Lower leg skin (tissue), 4 donors: ENCODE data around the gene PRR33. TPM values are rescaled to one million over a fixed set of nuclear protein-coding genes. Genes with fewer than 3 reads are reported as not detected.

Experiments
- DNase-seq, 2 donors: peaks; one replicate each; pipeline ENCODE4 v3.0.0-alpha.2; 2019; ENCODE audit warnings: low spot score in 2 of 2
- H3K4me3 ChIP-seq: fragments of 200-600 bp; sonication (generic); 2 replicates; pipeline ENCODE4 v1.5.1; 2017; ENCODE audit warnings: mild to moderate bottlenecking, low read depth; ENCODE audit not compliant: poor library complexity, severe bottlenecking
- CTCF ChIP-seq, 3 donors: fragments of 450-650 bp; IDR thresholded peaks; one replicate each; pipeline ENCODE4 v1.5.1; 2016; ENCODE audit warnings: antibody characterized with exemption in 3 of 3, mild to moderate bottlenecking in 3 of 3, moderate library complexity in 2 of 3
- POLR2A ChIP-seq, 2 donors: fragments of 450-650 bp; IDR thresholded peaks; one replicate each; pipeline ENCODE4 v1.6.1; 2016 to 2017; ENCODE audit warnings: antibody characterized with exemption in 2 of 2, mild to moderate bottlenecking in 1 of 2, moderate library complexity in 1 of 2
- WGBS, 2 donors: methylation state at CpG; one replicate each; pipeline ENCODE4 v1.1.5; 2018; 5-methylcytosine and 5-hydroxymethylcytosine counted together
- intact Hi-C: fragments of 100-400 bp; cut with DNase I; formaldehyde crosslinking; loops from one replicate; pipeline ENCODE4 v1.15.0; 2023; ENCODE audit warnings: low total_unique reads
- total RNA-seq, 4 donors: library from RNA; depleted of rRNA; stranded (reverse); fragments of >200 nt; gene quantifications; one replicate each; pipeline ENCODE4 v1.1.0, GENCODE V29; 2016

PRR33 gene
- total RNA-seq, 4 donors from 2014 or later: not detected

- DNase-seq: no peak
- TF ChIP-seq POLR2A (IDR thresholded peaks at IDR 0.05) (no peak), CTCF (IDR thresholded peaks at IDR 0.05) (no peak)
- 73 to 88% methylated on average over 12 of the region's 12 CpGs for WGBS, 2 donors
- intact Hi-C loops: no loop called here
- H3K4me3 ChIP-seq: no peak overlapping the region
Observed at GRCh38 chr11:1896923-1897322, 5.2 kb upstream of the PRR33 start.

GRCh38 chr11:1896468-1896867 lies 4.8 kb upstream of the PRR33 start:
- intact Hi-C loops: no loop called here
- TF ChIP-seq CTCF (IDR thresholded peaks at IDR 0.05): no peak
- no peak for TF ChIP-seq POLR2A (IDR thresholded peaks at IDR 0.05)
- H3K4me3 ChIP-seq: no peak overlapping the region
- DNase-seq: no peak
- WGBS, 2 donors: 84 to 85% methylated on average over 10 of the region's 10 CpGs

GRCh38 chr11:1894759-1895158 lies 3.1 kb upstream of the PRR33 start:
- TF ChIP-seq POLR2A (IDR thresholded peaks at IDR 0.05) (no peak), CTCF (IDR thresholded peaks at IDR 0.05) (no peak)
- H3K4me3 ChIP-seq: no peak overlapping the region
- DNase-seq: no peak
- intact Hi-C loops: loop anchor here (1.0 kb wide), 1 partner anchor 45 kb away; no protein-coding TSS in a partner anchor
- 94 to 95% methylated on average over 11 of the region's 11 CpGs for WGBS, 2 donors

GRCh38 chr11:1893581-1894359 lies 2.1 kb upstream of the PRR33 start:
- H3K4me3 ChIP-seq: no peak overlapping the region
- WGBS, 2 donors: 86 to 92% methylated on average over 4 to 5 of the region's 5 CpGs
- no peak for TF ChIP-seq CTCF (IDR thresholded peaks at IDR 0.05)
- TF ChIP-seq POLR2A (IDR thresholded peaks at IDR 0.05): no peak
- intact Hi-C loops: loop anchor here (1.0 kb wide), 2 partner anchors 23 to 46 kb away; no protein-coding TSS in a partner anchor
- DNase-seq: no peak

- no peak for DNase-seq
- intact Hi-C loops: no loop called here
- WGBS, 2 donors: 63 to 79% methylated on average over 5 of the region's 5 CpGs
- no peak for TF ChIP-seq CTCF (IDR thresholded peaks at IDR 0.05)
- no peak for TF ChIP-seq POLR2A (IDR thresholded peaks at IDR 0.05)
- H3K4me3 ChIP-seq: no peak overlapping the region
Observed at GRCh38 chr11:1892558-1892957, 863 bp upstream of the PRR33 start.
